ENCODE measurements around the gene GAL.

GRCh38 chr11:68673306-68673945, 10.9 kb upstream of the GAL start:
- TF ChIP-seq, protein P1, sequence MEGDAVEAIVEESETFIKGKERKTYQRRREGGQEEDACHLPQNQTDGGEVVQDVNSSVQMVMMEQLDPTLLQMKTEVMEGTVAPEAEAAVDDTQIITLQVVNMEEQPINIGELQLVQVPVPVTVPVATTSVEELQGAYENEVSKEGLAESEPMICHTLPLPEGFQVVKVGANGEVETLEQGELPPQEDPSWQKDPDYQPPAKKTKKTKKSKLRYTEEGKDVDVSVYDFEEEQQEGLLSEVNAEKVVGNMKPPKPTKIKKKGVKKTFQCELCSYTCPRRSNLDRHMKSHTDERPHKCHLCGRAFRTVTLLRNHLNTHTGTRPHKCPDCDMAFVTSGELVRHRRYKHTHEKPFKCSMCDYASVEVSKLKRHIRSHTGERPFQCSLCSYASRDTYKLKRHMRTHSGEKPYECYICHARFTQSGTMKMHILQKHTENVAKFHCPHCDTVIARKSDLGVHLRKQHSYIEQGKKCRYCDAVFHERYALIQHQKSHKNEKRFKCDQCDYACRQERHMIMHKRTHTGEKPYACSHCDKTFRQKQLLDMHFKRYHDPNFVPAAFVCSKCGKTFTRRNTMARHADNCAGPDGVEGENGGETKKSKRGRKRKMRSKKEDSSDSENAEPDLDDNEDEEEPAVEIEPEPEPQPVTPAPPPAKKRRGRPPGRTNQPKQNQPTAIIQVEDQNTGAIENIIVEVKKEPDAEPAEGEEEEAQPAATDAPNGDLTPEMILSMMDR (IDR thresholded peaks at IDR 0.05; ENCODE audit: insufficient read depth, low read depth, low read length), result no peak
- TF ChIP-seq EZH2 (IDR thresholded peaks at IDR 0.05; ENCODE audit: insufficient read depth, low read length), result no peak
